ENCODE results near the gene OTUD1. TPM values are rescaled to one million over a fixed set of nuclear protein-coding genes. Genes with fewer than 3 reads are reported as not detected.

OTUD1 gene
- total and polyA plus RNA-seq, 2 of the 4 experiments (the other 2 are of a cell fraction): 1.3 to 1.4 TPM

DNA sequence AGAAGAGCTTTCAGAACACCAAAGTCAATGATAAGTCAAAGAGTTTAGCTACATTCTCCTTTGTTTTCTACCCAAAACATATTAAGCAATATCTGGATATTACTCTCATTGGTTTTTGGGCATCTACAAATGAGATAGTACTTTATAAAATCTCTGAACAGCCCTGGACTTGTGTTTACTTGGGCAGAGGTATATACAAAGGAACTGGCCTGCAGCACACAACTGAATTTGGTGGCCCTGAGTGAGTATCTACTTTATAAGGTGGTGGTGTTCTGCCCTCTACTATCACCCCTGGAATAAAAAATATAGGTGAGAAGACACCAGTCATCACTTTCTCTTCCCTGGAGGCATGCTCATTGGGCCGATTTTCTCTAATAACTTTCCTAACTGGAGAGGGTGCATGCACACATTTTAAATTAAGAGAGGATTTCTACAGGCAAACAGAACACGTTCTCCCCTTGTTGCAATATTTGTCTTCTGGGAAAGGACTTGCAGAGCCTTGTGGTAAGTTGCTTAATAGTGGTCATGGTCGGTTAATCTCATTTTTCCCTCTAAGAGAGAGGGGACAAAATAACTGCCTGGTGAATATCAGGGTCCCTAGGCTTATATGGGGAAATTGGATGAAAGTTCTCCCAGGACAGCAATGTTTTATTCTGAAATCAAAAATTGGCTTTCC is 41.1 kb downstream of the OTUD1 start:
- Histone ChIP-seq H2AFZ (replicated peaks; ENCODE audit: low read length, poor library complexity) (no peak overlapping the region), H2BK120ac (ENCODE audit: low read depth, low read length) (no peak overlapping the region), H2BK20ac (ENCODE audit: low read depth, low read length) (no peak overlapping the region), H3K9me3 (ENCODE audit: control insufficient read depth, insufficient read depth, low read length) (no peaks in the 10 kb centered on the region), H2BK15ac (ENCODE audit: low read depth, low read length) (no peak overlapping the region), H4K5ac (ENCODE audit: low read depth, low read length) (no peak overlapping the region), H3K18ac (ENCODE audit: low read depth, low read length) (no peak overlapping the region), H3K9me1 (ENCODE audit: insufficient read depth, low read length) (no peaks in the 10 kb centered on the region), H2AK9ac (replicated peaks; ENCODE audit: low read depth, low read length, poor library complexity) (no peak overlapping the region), H3K4me1 (ENCODE audit: control insufficient read depth, insufficient read depth, low read length) (no peaks in the 10 kb centered on the region), H4K20me1 (ENCODE audit: insufficient read depth, low read length) (no peaks in the 10 kb centered on the region), H3K56ac (ENCODE audit: extremely low read depth, insufficient read depth, low read length) (no peak overlapping the region), H3K23ac (ENCODE audit: low read depth, low read length) (no peak overlapping the region), H3K4me3 (ENCODE audit: insufficient read depth, low read depth, low read length) (no peak overlapping the region), H3K4ac (ENCODE audit: low read depth, low read length) (no peak overlapping the region), H2BK5ac (ENCODE audit: low read depth, low read length, poor library complexity, severe bottlenecking) (no peak overlapping the region), H3K9ac (ENCODE audit: low read depth, low read length) (no peak overlapping the region), H3K36me3 (ENCODE audit: control insufficient read depth, insufficient read depth, low read length) (no peaks in the 10 kb centered on the region), H3K14ac (replicated peaks; ENCODE audit: low read depth, low read length) (no peak overlapping the region), H3K27ac (ENCODE audit: insufficient read depth, low read length) (no peak overlapping the region), H2AK5ac (ENCODE audit: low read depth, low read length) (no peak overlapping the region), H3K4me2 (ENCODE audit: low read depth, low read length) (no peak overlapping the region), H4K91ac (ENCODE audit: insufficient read depth, low read depth, low read length) (no peak overlapping the region), H3K79me1 (ENCODE audit: low read depth in 1 of 2, low read length in 2 of 2) (no peaks in the 10 kb centered on the region), H3K27me3 (ENCODE audit: control insufficient read depth, insufficient read depth, low read length) (peaks cover 1% of the 10 kb centered on the region; the same call in 1 of the 2 replicates), H4K8ac (ENCODE audit: low read depth in 2 of 2, low read length in 2 of 2) (no peak overlapping the region)
- no peak for TF ChIP-seq NFE2L2 (IDR thresholded peaks at IDR 0.05; ENCODE audit: low read depth, low read length)
- TF ChIP-seq, protein P1, sequence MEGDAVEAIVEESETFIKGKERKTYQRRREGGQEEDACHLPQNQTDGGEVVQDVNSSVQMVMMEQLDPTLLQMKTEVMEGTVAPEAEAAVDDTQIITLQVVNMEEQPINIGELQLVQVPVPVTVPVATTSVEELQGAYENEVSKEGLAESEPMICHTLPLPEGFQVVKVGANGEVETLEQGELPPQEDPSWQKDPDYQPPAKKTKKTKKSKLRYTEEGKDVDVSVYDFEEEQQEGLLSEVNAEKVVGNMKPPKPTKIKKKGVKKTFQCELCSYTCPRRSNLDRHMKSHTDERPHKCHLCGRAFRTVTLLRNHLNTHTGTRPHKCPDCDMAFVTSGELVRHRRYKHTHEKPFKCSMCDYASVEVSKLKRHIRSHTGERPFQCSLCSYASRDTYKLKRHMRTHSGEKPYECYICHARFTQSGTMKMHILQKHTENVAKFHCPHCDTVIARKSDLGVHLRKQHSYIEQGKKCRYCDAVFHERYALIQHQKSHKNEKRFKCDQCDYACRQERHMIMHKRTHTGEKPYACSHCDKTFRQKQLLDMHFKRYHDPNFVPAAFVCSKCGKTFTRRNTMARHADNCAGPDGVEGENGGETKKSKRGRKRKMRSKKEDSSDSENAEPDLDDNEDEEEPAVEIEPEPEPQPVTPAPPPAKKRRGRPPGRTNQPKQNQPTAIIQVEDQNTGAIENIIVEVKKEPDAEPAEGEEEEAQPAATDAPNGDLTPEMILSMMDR (conservative IDR thresholded peaks at IDR 0.05; ENCODE audit: low read depth, low read length): no peak
- TF ChIP-seq RFX5 (IDR thresholded peaks at IDR 0.05; ENCODE audit: low read depth, low read length): no peak
- TF ChIP-seq MAFK (IDR thresholded peaks at IDR 0.05; ENCODE audit: low read depth, low read length): no peak
- TF ChIP-seq MXI1 (IDR thresholded peaks at IDR 0.05; ENCODE audit: borderline replicate concordance, low read depth, low read length): no peak
- TF ChIP-seq CHD1 (IDR thresholded peaks at IDR 0.05; ENCODE audit: low read depth, low read length): no peak
- TF ChIP-seq BHLHE40 (IDR thresholded peaks at IDR 0.05; ENCODE audit: low read depth, low read length): no peak
- TF ChIP-seq, protein P2, sequence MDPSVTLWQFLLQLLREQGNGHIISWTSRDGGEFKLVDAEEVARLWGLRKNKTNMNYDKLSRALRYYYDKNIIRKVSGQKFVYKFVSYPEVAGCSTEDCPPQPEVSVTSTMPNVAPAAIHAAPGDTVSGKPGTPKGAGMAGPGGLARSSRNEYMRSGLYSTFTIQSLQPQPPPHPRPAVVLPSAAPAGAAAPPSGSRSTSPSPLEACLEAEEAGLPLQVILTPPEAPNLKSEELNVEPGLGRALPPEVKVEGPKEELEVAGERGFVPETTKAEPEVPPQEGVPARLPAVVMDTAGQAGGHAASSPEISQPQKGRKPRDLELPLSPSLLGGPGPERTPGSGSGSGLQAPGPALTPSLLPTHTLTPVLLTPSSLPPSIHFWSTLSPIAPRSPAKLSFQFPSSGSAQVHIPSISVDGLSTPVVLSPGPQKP (IDR thresholded peaks at IDR 0.05; ENCODE audit: borderline replicate concordance, low read depth, low read length): no peak
- no peak for TF ChIP-seq MAZ (IDR thresholded peaks at IDR 0.05; ENCODE audit: borderline replicate concordance, low read depth, low read length)
- TF ChIP-seq, protein P3, sequence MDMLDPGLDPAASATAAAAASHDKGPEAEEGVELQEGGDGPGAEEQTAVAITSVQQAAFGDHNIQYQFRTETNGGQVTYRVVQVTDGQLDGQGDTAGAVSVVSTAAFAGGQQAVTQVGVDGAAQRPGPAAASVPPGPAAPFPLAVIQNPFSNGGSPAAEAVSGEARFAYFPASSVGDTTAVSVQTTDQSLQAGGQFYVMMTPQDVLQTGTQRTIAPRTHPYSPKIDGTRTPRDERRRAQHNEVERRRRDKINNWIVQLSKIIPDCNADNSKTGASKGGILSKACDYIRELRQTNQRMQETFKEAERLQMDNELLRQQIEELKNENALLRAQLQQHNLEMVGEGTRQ (IDR thresholded peaks at IDR 0.05; ENCODE audit: low read depth, low read length): no peak
- no peak for TF ChIP-seq SMC3 (IDR thresholded peaks at IDR 0.05; ENCODE audit: low read depth, low read length)
- no peak for TF ChIP-seq POLR2A (IDR thresholded peaks at IDR 0.05; ENCODE audit: low read depth, low read length)
- dilution Hi-C loops (cut with HindIII; ENCODE audit: low sequenced_read_pairs, unreplicated experiment) (no loop called here), in situ Hi-C loops (cut with MboI; ENCODE audit: low sequenced_read_pairs) (no loop called here), intact Hi-C loops (cut with micrococcal nuclease) (no loop called here)
- BruUV-seq (replicated peaks): no TSS peak
- WGBS, 2 experiments (ENCODE audit: extremely low coverage in 2 of 2, insufficient read length in 1 of 2): no CpG with 5 or more reads among the region's 3 CpGs
- ATAC-seq (ENCODE audit: low read depth) (no peak), DNase-seq (no peak)
- POLR2A ChIA-PET (ENCODE audit: unreplicated experiment): no interaction called here
- CTCF ChIA-PET: no interaction called here

All from IMR-90 (cell line).